ENCODE measurements around the gene DBNDD1.
"Not testable (repeated sequence)": the region's sequence is repeated elsewhere in the genome, so short reads cannot be mapped to it uniquely, and the experiment has no call there.

Gene DBNDD1, protein sequence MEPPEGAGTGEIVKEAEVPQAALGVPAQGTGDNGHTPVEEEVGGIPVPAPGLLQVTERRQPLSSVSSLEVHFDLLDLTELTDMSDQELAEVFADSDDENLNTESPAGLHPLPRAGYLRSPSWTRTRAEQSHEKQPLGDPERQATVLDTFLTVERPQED

DNA sequence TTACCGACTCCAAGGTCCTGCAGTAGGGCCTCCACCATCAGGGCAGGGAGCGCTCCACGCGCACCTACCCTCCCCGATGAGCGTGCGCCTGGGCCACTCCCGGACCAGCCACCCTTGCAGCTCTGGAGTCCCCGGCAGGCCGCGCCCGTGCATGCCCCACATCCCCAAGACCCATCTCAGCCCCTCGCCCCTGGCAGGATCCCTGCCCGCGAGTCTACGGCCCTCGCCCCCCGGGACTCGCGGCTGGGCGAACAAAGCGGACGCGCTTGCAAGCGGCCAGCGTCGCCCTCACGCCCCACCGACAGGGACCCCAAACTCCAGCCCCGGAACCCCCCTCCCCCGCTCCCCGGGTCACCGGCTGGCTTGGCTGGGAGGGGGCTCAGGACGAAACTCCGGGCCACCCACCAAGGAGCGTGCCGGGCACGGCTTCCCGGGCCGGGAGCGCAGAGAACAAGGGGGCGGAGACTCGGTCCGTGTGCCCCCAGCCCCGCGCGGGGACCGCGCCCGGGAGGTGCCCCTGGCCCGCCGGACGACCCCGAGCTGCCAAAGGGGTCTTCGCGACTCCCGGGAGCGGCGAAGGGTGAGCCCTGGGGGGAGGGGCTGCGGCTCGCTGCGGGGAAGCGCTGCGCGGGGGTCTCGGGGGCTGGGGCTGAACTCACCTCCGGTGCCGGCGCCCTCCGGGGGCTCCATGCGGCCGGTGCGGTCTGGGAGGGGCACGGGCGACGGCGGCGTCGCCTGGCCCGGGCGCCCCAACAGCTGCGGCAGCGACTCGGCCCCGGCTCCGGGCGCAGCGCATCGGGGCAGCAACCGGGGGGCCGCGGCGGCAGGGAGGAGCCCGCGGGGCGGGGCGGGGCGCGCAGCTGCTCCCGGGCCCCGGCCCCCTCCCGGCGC lies at the start of gene DBNDD1:
DBNDD1 (minus strand) TSS at position 805 of the 891 bp plus-strand sequence; CDS start at position 690, 115 bp downstream.
- no peak for DNase-seq

DNA sequence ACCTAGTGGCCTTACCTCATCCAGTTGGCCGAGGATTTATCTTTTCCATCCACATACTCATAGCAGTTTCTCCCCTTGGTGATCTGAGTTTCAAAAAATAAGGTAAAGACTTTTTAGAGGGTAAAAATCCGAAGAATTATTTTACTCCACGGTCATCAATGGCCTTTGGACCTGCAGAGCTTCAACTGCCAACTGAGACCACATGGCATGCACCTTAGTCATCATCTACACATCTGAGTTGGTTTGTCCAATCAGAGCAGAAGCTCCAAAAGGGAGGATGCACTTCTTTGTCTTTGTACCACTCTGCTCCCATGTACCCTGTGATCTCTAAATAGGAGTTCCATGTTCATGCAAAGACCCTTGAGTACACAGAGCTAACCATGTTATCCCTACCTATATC lies 42.2 kb upstream of the DBNDD1 start:
- no peak for DNase-seq

DNA sequence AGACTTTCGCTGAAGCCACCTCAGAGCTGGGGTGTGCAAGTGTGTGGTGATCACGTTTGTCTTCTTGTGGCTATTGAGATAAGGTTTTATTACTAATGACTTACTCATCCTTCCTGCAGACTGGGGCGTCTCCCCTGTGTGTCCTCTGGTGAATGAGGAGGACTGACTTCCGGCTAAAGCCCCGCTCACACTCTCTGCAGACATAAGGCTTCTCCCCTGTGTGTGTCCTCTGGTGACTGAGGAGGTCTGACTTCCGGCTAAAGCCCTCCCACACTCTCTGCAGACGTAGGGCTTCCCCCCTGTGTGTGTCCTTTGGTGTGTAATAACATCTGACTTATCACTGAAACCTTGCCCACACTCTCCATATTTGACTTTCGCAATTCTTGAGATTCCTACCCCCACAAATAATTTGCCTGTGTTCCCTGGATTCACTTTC lies 38.5 kb upstream of the DBNDD1 start:
- DNase-seq: no peak

DNA sequence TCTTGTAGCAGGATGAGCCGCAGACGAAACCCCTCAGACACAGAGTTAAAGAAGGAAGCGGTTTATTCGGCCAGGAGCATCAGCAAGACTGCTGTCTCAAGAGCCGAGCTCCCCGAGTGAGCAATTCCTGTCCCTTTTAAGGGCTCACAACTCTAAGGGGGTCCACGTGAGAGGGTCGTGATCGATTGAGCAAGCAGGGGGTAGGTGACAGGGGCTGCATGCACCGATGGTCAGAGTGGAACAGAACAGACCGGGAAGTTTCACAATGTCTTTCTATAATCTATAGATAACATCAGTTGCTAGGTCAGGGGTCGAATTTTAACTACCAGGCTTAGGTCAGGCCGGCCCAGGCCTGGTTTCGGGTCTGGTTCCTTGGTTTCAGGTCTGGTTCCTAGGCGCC lies 37.3 kb upstream of the DBNDD1 start:
- DNase-seq: not testable (repeated sequence)

DNA sequence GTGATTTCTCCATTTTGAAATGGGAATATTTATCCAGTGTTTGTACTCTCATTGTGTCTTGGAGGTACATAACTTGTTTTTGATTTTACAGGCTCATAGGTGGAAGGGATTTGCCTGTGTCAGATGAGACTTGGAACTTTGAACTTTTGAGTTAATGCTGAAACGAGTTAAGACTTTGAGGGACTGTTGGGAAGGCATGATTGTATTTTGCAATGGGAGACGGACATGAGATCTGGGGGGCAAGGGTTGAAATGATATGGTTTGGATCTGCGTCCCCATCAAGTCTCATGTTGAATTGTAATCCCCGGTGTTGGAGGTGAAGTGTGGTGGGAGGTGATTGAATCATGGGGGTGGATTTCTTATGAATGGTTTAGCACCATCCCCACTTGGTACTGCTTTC lies 36.1 kb upstream of the DBNDD1 start:
- no peak for DNase-seq

DNA sequence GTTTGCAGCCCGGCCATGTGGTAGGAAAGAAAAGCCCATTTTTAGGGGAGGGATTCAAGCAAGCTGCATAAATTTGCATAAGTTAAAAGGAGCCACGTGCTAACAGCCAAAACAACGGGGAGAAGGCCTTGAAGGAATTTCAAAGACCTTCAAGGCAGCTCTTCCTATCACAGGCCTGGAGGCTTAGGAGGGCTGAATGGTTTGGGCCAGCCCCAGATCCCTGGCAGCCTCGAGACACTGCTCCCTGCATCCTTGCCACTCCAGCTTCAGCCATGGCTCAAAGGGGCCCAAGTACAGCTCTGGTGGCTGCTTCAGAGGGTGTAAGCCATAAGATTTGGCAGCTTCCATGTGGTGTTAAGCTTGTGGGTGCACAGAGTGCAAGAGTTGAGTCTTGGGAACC lies 35.3 kb upstream of the DBNDD1 start:
- DNase-seq: no peak

DNA sequence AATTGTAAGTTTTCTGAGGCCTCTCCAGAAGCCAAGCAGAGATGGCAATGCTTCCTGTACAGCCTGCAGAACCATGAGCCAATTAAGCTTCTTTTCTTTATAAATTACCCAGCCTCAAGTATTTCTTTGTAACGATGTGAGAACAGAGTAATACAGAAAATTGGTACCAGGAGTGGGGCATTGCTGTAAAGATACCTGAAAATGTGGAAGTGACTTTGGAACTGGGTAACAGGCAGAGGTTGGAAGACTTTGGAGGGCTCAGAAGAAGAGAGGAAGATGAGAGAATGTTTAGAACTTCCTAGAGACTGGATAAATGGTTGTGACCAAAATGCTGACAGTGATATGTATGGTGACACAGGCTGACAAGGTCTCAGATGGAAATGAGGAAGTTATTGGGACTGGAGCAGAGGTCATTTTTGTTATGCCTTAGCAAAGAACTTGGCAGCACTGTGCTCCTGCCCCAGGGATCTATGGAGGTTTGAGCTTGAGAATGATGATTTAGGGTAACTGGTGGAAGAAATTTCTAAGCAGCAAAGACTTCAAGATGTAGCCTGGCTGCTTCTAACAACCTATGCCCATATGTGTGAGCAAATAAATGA lies 34.7 kb upstream of the DBNDD1 start:
- no peak for DNase-seq

DNA sequence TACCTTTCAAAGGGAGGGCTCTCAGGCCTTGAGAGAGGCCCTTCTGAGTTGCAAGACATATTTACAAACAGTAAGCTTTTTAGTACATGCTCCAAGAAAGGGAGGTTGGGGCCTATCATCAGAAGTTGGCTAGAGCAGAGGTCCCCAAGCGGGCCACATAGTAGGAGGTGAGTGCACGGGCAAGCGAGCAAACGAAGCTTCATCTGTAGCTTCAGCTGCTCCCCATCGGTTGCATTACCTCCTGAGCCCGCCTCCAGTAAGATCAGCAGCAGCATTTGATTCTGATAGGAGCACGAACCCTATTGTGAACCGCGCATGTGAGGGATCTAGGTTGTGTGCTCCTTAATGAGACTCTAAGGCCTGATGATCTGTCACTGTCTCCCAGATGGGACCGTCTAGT lies 31.7 kb upstream of the DBNDD1 start:
- no peak for DNase-seq

DNA sequence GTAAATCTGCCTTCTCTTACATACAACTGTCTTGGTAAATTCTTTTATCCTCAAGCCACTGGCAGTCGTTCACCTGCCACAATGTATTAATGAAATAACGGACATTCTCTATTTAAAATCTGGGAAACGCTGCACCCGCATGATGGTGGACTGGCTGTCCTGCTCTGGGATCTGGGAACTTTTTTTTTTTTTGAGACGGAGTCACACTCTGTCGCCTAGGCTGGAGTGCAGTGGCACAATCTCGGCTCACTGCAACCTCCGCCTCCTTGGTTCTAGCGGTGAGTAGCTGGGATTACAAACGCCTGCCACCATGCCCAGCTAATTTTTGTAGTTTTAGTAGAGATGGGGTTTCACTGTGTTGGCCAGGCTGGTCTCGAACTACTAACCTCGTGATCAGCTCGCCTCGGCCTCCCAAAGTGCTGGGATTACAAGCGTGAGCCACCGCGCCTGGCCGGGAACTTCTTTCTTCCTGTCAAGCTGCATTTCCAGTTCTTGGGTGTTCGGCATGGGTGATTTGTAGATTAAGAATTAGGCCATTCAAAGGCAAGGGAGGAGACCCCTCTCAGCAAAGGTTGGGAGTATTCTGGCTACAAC lies 29.6 kb upstream of the DBNDD1 start:
- DNase-seq: no peak

DNA sequence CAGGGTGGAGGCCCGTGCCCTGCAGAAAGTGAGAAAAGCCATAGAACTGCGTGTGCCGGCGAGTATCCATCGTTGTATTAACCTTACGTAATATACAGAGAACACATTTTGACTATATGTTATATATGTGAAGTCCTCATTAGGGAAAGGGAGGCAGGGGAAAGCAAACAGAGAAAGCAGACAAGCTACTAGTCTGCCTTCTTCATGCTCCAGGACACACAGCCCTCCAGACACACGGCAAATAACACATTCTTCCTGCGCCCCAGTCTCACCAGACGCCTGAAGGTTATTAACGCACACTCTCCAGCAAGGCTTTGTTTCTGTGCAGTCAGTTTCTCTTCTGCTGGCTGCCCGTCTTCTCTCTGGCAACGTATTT lies 29.1 kb upstream of the DBNDD1 start:
- no peak for DNase-seq

DNA sequence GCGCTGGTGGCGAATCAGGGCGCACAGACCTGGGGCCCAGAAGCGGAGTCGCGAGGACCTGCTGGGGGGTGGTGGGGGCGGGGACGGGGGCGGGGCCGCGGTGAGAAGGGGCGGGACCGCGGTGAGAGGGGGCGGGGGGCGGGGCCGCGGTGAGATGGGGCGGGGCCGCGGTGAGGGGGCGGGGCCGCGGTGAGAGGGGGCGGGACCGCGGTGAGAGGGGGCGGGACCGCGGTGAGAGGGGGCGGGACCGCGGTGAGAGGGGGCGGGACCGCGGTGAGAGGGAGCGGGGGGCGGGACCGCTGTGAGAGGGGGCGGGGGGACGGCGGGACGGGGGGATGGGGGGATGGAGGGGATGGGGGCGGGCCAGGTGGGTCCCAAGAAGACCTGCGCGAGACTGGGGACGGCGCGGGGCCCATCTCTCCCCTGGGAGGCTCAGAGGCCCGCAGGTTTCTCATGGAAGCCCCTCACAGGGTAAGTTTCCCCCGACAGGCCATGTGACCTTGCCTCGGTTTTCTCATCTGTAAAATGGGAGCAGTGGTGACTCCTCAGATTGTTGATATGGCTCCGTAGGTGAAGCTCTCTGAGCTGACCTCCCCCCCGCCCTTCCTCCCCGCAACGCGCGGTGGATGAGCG lies 28.6 kb upstream of the DBNDD1 start:
- no peak for DNase-seq

DNA sequence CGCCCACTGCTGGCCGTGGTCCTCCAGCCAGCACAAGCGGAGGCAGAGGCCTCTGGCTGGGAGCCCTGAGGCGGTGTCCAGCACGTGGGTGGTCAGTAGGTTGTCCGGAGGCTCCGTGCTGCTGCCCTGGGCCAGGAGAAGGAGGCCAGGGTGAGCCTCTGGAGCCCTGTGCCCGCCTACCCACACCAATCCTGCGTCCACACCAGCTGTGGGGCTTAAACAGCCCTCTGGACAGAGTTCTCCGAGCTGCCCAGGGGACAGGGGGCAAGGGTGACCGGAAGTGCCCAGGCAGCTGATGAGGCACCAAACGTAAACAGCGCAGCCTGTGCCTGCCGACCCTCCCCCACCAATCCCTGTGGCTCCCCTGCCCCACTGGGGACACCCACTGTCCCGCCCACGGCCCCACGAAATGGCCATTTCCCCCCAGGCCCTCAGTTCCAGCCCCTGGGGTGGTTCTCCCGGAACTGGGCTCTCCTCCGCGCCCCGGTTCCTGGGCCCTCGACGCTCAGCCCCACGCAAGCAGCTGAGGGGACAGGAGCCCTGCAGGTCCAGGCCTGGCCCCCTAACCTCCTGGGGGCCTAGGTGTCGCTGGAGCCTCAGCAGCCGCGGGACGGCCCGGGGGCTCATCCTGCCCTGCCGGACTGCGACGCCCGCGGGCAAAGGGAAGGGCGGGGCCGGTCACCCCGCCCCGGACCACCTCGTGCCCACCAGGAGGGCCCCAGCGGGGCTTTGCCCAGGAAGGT lies 27.9 kb upstream of the DBNDD1 start:
- no peak for DNase-seq

DNA sequence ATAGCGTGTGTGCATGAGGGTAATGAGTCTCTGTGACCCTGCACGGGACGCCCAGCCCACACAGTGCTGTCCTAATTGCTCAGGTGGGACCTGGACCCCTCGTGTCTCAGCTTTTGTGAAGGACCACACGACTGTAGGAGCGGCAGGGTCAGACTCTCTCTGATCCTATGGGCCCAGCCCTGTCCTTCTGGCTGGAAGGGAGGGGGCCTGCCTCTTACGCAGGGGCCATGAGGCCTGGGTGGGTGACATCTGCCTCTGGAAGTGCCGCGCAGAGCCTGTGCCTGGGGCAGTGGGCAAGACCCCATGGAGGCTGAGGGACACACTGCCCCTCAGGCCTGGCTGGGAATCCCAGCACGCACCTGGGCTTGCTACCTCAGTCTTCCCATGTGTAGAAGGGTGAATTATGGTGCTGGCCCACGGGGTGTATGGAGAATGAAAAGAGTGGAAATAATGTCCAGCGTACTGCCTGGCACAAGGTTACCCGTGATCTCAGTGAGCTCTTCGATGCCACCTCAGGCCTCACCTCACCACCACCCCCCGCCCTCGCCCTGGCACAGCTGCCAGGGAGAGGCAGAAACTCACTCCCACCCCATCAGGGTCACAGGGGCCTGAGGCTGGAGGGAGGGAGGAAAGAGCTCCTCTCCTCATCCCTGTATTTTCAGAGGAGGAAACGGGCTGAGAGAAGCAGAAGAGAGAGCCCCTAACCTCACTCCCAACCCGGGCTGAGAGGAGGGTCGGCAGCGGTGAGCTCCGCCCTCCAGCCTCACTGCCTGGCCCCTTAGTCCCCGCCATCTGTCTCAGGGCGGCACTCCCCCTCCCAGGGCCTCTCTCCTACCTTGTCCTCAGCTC lies 27.1 kb upstream of the DBNDD1 start:
- no peak for DNase-seq

DNA sequence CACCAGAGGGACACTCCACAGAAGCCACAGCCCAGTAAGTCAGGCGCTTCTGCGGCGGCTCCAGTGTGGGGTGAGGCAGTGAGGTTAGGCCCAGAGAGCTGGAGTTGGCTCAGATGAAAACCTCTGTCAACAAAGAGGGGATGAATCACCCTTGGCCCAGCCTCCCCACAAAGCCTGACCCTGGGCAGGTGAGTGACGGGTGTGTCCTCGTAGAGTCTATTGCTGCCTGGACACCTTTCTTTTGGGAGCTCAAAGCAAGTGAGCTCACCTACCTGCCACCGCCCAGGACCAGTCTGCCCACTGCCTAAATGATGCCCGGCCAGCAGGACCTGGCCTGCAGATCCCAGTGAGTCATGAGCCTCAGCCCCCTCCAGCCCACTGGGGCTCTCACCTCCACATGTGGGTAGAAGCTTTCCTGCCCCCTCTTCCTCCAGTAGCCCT lies 24.9 kb upstream of the DBNDD1 start:
- DNase-seq: no peak

DNA sequence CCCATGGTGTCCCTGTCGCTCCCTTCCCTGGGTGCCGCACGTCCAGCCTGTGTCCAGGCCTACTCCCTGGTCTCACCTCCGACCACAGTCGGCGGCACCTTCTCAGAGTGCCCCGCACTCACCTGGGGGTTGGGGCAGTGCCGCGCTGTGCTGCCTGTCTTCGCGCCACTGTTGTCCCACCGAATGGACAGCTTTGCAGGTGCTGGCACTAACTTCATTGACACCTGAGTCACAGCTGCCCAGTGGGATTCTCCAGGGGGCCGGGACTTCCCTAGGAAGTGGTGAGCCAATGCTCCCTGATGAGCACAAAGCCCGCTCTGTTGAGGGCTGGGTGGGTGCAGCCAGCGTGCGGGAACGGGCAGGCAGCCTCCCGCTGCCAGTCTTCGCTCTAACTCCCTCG lies 24.3 kb upstream of the DBNDD1 start:
- no peak for DNase-seq

DNA sequence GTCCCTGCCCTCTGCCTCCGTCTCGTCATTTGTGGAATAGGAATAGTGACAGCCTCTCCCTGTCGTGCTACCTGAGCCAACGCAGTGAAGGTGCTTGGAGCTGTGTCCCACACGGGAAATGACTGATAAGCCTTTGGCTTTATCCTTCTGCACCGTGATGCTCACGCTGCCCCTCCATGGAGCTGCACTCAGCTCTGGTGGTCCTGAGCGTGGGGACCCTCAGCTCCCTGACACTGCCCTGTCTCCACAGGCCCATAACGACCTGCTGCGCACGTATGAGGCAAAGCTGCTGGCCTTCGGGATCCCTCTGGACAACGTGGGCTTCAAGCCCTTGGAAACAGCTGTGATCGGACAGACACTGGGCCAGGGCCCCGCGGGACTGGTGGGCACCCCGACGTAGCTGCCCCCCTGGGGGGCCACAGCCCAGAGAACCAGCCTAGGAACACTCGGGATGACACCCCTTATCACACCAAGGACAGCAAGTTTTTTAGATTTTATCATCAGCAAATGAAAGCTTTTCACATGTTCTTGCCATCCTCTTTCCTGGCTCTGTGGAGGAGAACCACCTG lies 23.8 kb upstream of the DBNDD1 start:
- no peak for DNase-seq

DNA sequence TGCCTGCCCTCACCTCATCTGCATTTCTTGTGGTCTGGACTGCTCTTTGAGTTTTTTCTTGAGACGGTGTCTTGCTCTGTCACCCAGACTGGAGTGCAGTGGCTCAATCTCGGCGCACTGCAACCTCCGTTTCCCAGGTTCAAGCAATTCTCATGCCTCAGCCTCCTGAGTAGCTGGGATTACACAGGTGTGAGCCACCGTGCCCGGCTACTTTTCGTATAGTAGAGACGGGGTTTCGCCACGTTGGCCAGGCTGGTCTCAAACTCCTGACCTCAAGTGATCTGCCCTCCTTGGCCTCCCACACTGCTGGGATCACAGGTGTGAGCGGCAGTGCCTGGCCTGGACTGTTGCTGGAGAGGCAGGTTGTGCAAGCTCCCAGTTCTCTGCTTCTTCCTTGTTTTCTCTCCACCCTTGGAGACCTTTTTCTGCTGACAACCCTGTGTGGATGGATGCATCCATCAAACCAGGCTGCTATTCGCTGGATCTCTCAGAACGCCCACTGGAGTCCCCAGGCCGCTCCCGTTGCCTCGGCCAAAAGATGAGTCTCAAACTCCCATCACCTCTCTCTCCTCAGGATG lies 22.7 kb upstream of the DBNDD1 start:
- DNase-seq: no peak

DNA sequence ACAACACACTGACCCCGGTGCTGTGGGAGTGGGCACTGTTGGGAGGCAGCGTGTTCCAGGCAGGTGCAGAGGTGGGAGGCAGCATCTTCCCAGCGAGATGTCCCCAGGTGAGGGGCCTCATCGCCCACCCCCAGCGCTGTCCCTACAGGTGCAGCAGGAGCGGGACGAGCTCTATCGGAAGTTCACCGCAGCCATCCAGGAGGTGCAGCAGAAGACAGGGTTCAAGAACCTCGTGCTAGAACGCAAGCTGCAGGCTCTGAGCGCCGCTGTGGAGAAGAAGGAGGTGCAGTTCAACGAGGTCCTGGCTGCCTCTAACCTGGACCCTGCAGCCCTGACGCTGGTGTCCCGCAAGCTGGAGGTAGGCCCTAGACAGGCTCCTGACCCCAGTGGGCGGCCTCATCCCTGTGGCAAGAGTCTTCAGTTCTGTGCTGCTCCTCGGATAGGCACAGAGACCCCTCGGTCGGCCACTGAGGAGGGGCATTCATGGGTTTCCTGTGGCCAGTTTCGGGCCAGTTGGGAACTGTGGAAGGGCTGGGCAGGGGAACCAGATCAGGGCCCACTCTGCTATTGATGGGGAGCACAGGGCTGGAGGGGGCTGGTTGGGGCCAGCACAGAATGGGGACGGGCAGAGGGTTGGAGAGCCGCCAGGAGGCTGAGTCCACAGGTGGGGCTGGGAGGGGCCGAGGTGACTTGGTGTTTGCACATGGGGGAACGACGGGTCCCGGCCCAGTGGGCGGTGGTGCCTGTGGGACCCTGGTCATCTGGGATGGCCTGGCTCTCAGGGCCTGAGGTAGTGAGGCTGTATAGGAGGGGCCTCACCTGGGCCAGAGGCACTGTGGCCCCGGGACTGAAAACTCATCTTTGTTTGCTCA lies 21.1 kb upstream of the DBNDD1 start:
- no peak for DNase-seq

DNA sequence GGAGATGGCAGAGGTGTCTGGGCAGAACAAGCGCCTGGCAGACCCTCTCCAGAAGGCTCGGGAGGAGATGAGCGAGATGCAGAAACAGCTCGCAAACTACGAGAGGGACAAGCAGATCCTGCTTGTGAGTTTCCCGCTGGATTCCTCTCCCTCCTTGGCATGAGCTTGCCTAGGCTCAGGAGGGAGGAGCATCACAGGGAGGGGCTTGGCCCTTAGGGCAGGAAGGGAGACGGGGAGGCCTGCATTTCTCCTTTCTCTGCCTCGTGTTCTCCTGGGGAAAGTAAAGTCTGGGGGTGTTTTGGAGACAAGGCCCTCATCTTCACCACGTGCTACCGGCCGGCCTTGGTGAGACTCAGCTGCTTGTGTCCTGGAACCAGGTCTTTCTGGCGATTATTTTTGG lies 18.0 kb upstream of the DBNDD1 start:
- no peak for DNase-seq

DNA sequence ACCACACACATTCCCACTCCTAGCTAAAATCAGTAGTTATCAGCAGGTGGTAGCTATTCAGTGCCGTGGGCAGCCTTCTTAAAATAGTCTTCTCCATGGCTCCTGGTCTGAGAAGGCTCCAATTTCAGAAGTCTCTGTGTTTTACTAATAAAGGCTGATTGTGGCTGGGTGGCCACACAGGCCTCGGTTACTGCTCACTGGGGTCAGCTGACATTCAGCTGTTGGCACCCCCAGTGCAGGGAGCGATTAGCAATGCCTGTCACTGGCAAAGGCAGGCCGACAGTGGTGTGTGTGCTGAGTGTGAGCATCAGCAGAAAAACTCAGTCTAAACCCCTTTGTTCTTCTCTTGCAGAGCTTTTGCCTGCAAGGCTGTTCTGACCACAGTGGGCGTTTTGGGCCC lies 16.6 kb upstream of the DBNDD1 start:
- DNase-seq: no peak

Measured in activated CD4-positive, alpha-beta T cell treated with anti-CD3 and anti-CD28 coated beads, Interleukin-2, amount 50 U/mL, for 1 hour (primary cell).